ENCODE measurements around the gene IQSEC3.

DNA sequence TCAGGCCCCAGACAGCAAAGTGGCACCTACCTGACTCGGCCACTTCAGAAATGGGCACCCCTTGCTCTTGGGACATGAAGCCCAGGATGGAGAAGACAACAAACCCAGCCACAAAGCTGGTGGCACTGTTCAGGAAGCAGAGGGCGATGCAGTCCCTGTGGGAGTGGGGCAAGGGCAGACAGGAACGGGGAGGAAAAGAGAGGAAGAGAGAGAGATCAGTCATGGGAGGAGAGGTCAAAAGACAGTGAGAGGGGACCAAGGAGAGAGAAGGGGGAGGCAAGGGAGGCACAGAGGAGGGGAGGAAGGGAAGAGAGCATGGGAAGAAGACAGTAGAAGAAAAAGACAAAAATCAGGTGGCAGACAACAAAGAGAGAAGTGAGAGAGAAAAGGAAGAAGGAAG is 130.8 kb downstream of the IQSEC3 start:
- TF ChIP-seq, protein P1, sequence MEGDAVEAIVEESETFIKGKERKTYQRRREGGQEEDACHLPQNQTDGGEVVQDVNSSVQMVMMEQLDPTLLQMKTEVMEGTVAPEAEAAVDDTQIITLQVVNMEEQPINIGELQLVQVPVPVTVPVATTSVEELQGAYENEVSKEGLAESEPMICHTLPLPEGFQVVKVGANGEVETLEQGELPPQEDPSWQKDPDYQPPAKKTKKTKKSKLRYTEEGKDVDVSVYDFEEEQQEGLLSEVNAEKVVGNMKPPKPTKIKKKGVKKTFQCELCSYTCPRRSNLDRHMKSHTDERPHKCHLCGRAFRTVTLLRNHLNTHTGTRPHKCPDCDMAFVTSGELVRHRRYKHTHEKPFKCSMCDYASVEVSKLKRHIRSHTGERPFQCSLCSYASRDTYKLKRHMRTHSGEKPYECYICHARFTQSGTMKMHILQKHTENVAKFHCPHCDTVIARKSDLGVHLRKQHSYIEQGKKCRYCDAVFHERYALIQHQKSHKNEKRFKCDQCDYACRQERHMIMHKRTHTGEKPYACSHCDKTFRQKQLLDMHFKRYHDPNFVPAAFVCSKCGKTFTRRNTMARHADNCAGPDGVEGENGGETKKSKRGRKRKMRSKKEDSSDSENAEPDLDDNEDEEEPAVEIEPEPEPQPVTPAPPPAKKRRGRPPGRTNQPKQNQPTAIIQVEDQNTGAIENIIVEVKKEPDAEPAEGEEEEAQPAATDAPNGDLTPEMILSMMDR (conservative IDR thresholded peaks at IDR 0.05), result no peak
- no peak for TF ChIP-seq ZFX (IDR thresholded peaks at IDR 0.05)
